Activated CD4-positive, alpha-beta T cell treated with anti-CD3 and anti-CD28 coated beads, Interleukin-2, amount 50 U/mL, for 48 hours (primary cell): ENCODE measurements around the gene TAP1.
A peak's percentile ranks its signal among the peaks of the same experiment; 100 is the strongest.

Source experiments
- DNase-seq, 2 experiments: peaks; one replicate each; pipeline ENCODE4 v3.0.0-alpha.2; 2020

TAP1 gene

DNA sequence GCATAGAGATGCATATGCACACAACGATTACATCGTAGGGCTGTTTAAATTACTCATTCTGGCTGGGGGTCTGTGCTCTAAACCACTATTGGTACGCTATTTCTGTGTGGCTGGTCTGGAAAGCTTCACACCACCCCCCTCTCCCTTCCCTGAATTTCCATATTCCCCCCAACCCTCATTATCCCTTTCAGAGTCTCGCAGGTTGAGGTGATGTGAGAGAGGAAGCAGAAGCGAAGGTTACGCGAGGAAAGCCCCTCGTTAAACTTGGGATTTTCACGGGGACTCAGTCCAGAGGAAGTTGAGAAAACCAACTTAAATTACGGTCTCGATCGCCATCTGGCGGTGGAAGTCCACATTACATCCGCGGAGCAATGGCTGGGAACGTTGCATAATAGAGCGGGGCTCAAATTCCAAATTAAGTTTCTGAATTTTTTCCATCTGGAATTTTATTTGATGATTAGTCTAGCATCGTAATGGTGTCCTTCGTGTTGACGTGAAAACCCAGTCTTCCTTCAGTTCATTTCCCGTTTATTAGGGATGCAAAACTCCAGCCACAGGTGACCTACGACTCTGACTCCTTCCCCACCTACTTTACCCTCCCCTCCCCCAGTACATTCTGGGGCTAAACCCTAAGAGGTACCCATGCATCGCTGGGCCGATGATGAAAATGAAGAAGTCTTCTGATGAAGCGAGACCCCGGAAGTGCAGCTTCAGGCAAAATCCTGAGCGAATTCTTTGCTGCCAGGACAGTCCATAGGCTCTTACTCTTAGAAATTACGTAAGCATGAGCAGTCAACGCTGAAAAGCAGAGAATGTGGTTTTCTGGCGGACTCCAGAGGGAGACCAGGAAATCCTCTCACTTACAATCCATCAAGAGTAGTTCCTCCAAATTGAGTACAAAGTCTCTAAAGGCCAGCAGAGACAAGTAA is 56.4 kb downstream of the TAP1 start:
- peak; percentile 86 to 88 for DNase-seq
